ENCODE data around the gene COX6B2.
"Not testable (repeated sequence)": the region's sequence is repeated elsewhere in the genome, so short reads cannot be mapped to it uniquely, and the experiment has no call there.

COX6B2 gene, protein sequence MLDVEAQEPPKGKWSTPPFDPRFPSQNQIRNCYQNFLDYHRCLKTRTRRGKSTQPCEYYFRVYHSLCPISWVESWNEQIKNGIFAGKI

DNA sequence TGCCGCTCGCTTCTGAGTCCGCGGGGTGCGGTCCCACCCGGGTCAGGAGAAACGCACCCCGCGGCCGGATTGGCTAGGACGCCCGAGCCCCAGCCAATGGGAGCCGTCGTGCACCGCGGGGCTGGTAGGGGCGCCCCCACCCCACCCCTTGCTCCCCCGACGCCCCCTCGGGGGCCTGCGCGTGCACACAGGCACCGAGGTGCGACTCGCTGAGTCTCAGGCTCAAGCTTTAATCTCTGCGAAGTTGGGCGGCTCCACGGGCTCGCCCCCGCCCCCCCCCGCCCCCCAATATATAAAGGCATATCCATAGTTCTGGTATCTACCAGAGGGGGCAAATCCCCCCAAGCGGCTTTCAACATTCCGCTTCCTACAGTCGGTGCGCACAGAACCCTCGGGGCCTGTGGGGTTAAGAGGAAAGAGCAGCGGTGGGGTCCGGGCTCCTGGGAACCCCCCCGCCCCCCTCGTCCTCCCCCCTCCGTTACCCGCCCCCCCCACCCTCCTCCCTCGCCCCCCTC is at the start of gene COX6B2:
COX6B2 (minus strand) TSS at position 22 of the 515 bp plus-strand sequence. CDS start 198 bp downstream, outside the sequence.
- DNase-seq: no peak

DNA sequence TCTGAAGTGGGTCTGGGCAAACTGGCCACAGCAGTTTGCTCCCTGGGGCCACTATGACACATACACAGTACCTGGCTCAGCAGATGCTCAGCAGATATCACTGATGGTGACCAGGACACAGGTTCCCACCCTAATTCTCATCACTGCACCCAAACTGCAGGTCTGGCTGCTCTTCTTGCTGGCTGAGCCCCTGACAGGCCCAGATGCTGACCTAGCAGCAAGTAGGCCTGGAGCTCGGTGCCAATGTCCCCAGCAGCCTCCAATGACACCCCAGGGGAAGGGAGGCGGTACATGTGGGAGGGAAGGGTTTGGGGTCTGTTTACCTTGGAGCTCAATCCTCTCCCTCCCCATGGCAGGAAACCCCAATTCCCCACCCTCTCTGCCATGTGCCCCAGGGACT is 48.0 kb upstream of the COX6B2 start:
- DNase-seq: no peak

DNA sequence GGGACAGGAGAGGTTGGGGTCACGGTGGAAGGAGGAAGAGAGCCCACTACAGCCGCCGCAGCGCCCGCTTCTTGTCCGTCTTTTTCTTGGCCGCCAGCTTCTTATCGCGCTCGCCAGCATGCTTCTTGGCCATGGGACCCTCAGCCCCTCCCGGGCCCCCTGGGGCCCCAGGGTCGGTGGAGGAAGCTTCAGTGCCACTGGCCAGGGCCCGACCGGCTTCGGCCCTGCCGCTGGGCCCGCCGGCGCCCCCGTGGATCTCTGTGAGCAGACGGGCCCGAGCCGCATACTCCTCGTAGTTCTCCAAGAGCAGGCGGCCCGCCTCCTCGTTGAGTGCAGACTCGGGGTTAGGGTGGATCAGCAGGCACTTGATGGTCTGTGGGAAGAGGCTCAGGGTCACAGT is 46.9 kb upstream of the COX6B2 start:
- not testable (repeated sequence) for DNase-seq

DNA sequence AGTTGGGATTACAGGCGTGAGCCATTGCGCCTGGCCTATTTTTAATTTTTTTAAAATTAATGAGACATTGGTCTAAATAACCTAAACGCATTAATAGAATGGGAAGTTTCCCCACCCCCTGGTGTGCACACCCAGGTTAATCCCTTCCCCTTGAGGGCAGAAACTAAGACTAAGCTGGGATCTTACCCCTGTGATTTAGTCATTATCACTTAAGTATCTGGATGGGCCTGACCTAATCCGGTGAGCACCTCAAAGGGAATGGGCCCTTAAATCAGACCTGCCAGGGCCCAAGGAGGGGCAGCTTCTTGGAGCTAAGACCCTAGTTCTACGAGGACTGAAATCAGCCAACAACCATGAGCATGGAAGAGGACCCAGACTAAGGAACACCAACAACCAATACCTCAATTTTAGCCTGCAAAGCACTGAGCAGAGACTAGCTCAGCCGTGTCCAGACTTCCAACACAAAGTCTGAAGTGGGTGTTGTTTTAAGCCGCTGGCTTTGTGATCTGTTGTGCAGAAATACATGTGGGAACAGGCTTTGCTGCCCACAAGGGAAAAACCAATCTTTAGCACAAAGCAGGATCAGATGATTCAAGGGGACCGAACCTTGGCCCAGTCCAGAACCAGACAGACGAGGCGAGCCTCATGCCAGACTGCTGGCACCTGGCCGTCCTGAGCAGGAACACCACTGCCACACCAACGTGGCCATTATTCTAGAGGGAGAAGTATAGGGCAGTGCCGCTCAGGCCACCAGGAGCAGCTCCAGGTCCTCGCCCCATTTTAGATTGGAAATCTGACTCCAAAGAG is 46.0 kb upstream of the COX6B2 start:
- no peak for DNase-seq

DNA sequence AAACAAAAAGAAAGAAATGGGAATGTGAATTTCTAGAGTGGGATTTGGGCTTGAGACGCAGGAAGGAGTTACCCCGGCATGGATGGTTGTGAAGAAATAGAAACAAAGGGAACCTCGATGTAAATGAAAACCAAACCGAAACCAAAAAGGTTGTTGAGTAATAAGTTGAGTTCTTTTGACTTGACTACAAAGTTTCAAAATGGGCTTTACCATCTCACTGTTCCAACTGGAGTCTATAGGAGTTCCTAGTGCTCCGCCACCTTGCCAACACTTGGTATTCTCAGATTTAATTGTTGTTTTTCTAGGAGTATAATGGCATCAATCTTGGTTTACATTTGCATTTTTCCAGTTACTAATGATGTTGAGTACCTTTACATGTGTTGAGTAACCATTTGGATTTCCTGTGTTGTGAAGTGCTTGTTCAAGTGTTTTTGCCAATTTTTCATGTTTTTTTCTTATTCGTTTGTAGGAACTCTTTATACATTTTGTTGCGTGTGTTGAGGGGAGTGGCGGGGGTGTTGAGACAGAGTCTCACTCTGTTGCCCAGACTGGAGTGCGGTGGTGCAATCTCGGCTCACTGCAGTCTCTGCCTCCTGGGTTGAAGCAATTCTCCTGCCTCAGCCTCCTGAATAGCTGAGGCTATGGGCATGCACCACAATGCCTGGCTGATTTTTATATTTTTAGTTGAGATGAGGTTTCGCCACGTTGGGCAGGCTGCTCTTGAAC is 43.8 kb upstream of the COX6B2 start:
- DNase-seq: no peak

DNA sequence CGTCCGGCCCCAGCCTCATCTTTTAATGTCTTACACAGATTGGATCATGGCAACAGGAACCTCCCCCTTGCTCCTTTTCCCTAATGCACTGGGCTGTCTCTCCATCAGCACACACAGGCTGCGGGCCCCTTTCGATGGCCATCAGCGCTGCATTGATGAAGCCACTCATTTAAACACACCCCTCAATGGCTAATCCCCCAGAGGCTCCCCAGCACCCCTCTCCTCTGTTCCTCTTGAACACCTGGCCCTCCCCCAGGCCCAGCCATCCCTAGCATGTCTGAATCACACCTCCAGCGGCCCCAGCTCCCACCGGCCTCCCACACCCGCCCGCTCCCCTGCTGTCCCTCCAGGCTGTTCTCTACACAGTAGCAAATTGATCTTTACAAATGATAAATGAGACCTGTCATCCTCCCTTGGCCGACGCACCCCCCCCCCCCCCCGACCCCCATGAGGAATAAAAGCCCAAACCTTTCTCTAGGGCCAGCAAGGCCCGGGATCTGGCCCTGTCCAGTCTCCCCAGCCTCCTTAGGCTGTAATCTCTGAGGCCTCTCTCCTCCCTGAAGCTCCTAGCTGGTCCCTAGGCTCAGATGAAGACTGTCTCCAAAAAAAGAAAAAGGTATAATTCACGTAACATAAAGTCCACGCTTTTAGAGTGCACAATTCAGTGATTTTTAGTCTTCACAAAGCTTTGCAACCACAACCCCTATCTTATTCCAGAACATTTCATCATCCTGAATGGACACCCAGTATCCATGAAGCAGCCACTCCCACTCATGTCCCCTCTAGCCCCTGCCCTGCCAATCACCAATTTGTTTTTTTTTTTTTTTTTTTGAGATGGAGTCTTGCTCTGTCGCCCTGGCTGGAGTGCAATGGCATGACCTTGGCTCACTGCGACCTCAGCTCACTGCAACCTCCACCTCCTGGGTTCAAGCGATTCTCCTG is 38.6 kb upstream of the COX6B2 start:
- no peak for DNase-seq

DNA sequence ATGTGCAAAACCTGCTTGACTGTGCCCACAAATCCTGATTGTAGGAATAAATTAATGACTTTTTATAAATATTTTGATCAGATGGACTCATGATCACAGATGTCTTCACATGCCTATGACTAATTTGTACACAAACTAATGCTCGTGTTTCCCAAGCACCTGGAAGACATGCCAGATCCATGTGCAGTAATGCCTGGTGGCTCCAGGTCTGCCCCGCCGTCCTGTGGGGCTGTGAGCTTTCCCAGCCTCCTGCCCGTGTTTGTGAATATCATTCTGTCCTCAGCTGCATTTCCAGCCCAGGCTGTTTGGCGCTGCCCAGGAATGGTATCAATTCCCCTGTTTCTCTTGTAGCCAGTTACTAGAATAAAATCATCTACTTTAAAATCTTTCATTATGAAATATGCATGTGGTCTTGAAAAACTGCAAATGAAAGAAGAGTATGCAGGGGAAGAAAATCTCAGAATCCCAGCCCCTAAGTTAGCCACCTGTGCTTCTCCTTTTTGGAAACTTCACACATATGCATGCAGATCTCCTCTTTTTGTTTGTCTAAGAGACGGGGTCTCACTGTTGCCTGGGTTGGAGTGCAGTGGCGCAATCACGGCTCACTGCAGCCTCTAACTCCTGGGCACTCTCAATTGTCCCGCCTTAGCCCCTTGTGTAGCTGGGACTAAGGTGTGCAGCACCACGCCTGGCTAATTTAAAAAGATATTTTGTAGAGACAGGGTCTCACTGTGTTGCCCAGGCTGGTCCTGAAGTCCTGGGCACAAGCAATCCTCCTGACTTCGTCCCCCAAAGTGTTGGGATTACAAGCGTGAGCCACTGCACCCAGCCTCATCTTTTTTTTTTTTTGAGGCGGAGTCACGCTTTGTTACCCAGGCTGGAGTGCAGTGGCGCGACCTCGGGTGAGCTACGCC is 37.4 kb upstream of the COX6B2 start:
- DNase-seq: no peak

DNA sequence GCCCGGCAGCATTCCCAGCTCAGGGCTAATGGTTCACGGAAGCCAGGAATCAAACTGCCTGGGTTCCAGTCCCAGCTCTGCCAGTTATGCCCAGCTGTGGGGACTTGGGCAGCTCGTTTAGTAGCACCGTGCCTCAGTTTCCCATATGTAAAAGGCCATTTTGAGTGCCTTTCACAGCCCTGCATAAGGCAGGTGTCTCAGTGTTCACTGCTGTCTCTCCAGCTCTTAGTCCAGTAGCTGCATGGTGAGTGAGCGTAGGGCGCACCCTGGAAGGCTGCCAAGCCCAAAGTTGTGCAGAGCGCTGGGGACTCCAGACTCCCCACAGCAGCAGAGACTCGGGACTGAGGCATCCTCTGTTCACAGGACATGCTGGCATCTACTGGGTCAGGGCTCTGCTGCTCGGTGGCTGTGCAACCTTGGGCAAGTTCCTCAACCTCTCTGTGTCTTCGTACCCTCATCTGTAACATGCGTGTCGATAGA is 36.7 kb upstream of the COX6B2 start:
- DNase-seq: no peak

DNA sequence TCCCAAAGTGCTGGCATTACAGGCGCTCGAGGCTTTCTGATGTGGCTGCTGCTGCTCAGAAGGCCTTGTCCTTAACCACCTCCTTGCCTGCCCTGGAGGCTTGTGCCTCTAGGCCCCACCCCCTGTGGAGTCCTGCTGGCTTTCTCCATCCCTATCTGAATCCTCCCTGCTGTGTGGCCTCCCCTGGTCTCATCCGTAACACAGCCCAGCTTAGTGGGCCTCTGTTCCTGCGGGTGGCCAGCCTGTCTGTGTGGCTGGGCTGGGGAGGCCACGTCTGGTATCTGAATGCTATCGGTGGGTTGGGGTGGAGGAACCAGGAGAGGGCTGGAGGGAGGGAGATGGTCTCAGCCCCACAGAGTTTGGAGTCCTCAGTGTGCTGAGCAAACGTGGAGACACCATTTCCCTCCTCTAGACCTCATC is 36.0 kb upstream of the COX6B2 start:
- DNase-seq: no peak

DNA sequence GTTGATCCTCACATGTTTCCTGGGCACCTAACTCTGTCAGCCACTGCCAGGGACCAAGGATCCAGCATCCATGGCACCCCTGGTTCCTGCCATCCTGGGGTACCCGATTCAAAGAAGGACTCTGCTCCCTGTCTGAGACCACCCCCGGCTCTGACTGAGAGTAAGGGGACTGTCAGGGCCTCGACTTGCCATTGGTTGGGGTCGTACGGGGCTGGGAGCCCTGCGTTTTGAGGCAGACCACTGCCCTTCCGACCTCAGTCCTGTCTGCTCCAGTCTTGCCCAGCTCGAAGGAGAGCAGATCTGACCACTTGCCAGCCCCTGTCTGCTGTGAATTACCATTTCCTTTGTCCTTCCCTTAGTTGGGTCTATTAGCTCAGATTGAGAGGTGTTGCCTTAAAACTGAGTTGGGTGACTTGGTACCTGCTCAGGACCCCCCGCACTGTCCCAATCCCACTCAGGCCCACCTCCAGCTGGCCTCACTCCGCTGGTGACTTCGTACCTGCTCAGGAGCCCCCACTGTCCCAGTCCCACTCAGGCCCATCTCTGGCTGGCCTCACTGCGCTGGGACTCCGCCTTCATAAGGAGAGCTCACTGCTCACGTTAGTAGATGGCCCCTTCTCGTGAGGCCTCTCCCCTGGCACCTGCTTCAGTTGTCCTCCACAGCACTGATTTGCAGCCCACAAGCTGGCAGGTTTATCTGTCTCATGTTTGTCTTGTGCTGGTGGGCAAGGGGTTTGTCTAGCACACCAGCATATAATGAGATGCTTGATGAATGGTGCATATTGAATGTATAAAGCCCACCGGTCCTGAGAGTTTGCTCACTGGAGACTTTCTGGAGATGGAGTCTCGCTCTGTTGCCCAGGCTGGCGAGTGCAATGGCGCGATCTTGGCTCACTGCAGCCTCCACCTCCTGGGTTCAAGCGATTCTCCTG is 35.1 kb upstream of the COX6B2 start:
- no peak for DNase-seq

DNA sequence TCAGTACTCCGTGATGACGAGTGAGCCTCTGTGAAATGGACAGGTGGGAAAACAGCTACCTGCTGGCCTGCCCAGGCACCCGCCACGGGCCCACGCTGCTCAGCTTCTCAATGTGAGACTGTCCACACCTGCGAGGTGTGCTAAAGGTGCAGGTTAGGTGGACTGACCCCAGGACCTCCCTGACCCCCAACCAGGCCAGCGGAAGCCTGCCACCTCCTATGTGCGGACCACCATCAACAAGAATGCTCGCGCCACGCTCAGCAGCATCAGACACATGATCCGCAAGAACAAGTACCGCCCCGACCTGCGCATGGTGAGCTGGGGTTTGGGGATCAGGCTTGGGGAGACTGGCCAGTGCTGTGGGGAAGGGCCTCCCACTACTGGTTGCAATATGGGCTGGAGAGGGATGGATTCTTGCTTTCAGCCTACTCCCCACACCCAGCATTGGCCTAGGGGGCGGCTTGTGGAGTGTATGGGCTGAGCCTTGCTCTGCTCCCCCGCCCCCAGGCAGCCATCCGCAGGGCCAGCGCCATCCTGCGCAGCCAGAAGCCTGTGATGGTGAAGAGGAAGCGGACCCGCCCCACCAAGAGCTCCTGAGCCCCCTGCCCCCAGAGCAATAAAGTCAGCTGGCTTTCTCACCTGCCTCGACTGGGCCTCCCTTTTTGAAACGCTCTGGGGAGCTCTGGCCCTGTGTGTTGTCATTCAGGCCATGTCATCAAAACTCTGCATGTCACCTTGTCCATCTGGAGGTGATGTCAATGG is 33.4 kb upstream of the COX6B2 start:
- no peak for DNase-seq

DNA sequence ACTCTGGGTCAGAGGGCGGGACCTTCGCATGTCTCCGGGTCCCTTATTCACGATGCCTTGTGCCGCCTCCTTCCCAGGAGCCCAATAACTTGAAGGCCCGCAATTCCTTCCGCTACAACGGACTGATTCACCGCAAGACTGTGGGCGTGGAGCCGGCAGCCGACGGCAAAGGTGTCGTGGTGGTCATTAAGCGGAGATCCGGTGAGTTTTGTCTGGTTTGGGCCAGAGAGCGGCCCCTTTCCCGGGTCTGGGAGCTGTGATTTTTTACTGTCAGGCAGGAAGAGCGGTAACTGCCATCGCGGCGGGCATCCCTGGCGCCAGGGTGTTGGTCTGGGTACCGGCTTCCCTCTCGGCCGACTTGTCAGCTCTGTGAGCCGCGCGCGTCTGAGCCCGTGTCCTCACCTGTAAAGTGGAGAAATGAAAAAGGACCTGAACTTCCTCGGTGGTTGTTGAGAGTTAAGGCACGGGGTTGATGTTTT is 32.0 kb upstream of the COX6B2 start:
- no peak for DNase-seq

DNA sequence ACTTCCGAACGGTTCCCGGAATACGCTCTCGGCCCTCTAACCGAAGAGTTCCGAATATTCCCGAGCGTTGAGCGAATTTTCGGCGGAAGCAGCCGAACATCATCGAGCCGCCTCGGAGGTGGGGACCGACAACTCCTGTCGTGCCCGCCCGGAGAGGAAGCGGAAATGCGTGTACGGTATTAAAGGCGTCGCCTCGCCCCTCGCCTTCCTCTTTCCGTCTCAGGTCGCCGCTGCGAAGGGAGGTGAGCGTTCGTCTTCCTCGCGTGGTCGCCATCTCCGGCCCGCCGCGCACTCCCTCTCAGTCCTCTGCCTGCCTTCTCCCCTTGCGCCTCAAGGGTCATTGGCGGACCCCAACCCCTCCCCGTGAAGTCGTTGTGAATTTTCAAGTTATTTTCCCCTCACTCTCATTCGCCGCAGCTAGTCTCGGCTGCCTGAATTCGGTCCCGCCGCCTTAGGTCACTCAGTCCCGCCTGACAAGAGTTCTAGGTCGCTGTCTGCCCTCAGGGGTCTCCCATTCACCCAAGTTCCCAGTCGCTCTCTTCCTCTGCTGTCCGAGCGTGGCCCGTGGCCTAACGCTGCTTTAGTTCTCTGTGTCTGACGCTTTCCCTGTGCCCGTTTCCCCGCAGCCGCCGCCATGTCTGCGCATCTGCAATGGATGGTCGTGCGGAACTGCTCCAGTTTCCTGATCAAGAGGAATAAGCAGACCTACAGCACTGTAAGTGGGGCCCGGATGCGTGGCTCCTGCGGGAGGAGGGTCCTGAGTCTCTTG is 31.4 kb upstream of the COX6B2 start, which contains the start of gene RPL28:
RPL28 (plus strand) TSS at position 209 of the 769 bp plus-strand sequence; CDS start at position 635, 426 bp downstream.
- DNase-seq: peak; percentile 97

DNA sequence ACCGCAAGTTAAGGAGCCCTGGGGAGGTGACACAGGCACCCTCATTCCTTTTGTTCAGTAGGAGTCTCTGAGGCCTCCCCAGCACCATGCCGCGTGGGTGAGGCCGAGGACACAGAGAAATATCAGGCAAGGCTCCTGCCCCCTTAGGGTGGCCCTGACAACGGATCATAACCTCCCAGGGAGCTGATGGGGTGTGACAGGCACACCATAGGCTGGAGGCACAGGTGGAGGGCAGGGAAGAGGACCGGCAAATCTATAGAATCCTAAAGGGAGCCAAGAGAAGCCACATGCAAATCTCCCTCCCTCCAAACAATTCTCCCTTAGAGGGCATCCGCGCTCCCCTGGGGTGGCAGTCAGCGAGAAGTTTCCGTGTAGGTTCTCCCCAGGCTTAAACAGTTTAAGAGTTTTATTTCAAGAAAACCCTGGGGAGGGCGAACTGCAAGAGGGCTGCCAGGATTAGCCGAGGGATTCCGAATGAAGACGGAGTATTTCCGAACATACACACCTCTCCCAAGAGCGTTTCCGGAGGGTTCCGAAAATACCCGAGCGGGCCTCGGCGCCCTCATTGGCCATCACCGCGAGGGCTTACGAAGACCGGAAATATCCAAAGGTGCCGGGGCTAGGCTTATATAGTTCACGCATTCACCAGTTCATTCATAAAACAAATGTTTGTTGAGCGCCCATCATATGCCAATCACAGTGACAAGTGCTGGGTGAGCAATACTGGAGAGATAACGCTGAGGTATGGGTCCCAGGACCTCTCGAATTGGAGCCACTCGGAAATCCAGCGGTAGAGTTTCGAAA is 30.6 kb upstream of the COX6B2 start:
- DNase-seq: peak; percentile 95

DNA sequence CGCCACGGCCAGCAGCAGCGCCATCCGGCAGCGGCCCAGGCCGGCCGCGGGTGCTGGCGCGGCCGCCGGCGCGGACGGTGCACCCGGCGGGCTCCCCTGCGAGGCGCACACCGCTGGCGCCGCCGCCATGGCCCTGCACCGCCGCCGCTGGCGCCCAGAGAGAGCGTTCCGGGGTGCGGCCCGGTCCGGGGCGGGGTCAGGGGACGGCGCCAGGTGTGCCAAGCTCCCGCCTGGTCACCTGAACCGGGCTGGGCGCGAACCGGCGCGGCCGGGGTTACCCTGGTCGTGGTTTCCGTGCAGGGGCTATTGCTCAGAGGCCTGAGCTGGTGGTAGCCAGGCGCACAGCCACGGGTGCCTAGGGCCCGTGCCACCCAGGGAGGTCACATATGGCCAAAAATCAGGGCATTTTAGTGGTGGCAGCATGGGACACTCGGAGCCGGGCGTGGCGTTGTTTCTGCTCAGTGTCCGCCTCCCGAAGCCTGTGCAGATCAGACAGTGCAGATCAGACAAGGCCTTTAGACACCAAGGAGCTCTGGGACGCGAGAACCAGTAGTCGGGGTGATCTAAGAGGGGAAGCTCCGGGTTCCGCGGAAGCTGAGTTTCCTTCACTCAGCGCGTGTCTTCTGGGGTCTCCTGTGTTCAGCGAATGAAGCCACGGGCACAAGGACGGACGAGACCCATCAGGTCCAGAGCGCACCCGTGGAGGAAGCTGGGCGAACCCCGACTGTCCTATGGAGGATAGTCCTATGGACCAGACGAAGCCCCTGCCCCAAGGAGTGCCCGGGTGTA is 29.8 kb upstream of the COX6B2 start, which contains the start of gene TMEM238:
TMEM238 (minus strand) TSS at position 162 of the 789 bp plus-strand sequence; CDS start at position 129, 33 bp downstream.
- DNase-seq: peak; percentile 51

Data from stimulated activated CD4-positive, alpha-beta T cell treated with anti-CD3 and anti-CD28 coated beads, Interleukin-12 subunit alpha, Interleukin-12 subunit beta, amount 100 ng/mL, for 4 hours (primary cell).